OCI-LY7 (cell line): Measurements from ENCODE around the gene WRAP73.

Source experiments
- EZH2phosphoT487 ChIP-seq: fragments of 200-600 bp; sonication (generic); IDR thresholded peaks from 2 replicates; pipeline ENCODE4 v1.6.1; 2018; ENCODE audit warnings: low read depth, borderline replicate concordance, mild to moderate bottlenecking, mixed run types, antibody characterized with exemption, low read length, moderate library complexity, mixed read lengths
- TF ChIP-seq, protein P1 (sequence below): fragments of 200-600 bp; sonication (generic); conservative IDR thresholded peaks from 2 replicates; pipeline ENCODE4 v1.5.1; 2014; ENCODE audit warnings: mild to moderate bottlenecking, antibody characterized with exemption, low read length, moderate library complexity, mixed read lengths

DNA sequence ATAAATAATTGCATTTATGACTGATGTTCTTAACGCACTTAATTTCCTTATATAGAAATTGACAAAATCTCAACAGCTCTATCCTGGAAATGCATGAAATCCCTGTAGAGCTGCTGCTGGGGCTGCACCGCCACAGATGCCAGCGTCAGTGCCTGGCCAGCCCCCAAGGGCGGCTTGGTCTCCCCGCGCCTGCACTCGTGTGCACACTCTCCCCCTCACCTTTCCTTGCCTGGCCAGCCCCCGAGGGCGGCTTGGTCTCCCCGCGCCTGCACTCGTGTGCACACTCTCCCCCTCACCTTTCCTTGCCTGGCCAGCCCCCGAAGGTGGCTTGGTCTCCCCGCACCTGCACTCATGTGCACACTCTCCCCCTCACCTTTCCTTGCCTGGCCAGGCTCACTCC lies 13.8 kb downstream of the WRAP73 start:
- TF ChIP-seq, protein P1, sequence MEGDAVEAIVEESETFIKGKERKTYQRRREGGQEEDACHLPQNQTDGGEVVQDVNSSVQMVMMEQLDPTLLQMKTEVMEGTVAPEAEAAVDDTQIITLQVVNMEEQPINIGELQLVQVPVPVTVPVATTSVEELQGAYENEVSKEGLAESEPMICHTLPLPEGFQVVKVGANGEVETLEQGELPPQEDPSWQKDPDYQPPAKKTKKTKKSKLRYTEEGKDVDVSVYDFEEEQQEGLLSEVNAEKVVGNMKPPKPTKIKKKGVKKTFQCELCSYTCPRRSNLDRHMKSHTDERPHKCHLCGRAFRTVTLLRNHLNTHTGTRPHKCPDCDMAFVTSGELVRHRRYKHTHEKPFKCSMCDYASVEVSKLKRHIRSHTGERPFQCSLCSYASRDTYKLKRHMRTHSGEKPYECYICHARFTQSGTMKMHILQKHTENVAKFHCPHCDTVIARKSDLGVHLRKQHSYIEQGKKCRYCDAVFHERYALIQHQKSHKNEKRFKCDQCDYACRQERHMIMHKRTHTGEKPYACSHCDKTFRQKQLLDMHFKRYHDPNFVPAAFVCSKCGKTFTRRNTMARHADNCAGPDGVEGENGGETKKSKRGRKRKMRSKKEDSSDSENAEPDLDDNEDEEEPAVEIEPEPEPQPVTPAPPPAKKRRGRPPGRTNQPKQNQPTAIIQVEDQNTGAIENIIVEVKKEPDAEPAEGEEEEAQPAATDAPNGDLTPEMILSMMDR: no peak
- no peak for TF ChIP-seq EZH2phosphoT487
